Testis (tissue), 2 donors: ENCODE data around the gene RNF157.

Source experiments
- CTCF ChIP-seq, 3 experiments: fragments of 450-650 bp in 2 of 3; fragments of 200-600 bp in 1 of 3; sonication (generic) in 1 of 3; IDR thresholded peaks; one replicate each; pipeline ENCODE4 v1.5.1; 2016 to 2019; ENCODE audit warnings: antibody characterized with exemption in 3 of 3, mild to moderate bottlenecking in 2 of 3, moderate library complexity in 1 of 3
- POLR2A ChIP-seq: fragments of 450-650 bp; IDR thresholded peaks from one replicate; pipeline ENCODE4 v1.6.1; 2017; ENCODE audit warnings: antibody characterized with exemption, mild to moderate bottlenecking, moderate library complexity

DNA sequence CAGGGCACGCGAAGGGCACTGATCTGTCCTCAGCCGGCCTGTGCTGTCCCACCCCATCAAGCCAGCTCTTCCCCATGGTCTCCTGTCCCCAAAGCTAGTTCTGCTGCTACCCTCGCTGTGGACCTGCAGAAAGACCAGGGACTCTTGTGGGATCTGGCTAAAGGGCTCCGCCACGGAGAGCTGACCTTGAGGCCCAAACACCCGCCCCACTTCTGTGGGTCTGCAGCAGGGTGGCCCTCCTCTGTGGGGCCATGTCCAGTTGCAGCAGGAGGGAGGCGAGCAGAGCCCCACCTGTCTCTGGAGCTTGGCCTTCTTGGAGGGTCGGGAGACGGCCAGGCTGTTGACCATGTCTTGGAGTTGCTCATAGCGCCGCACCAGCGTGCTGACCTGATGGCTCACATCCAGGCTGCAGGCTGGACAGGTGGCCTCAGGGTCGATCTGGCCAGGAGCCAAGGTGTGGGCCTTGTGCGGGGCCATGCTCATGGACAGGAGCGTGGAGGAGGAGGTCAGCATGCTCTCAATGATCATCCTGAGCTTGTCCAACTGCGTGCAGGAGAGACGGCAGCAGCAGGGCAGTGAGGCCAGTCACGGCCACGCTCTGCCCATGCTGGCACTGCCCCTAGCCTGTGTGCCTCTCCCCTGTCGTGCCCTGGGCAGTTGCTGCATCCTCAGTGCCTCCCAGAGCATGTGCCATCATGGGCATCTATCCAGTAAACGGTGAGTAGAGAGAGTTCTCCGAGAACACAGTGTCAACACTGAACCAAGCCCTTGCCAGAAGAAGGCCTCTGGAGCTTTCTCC lies 41.5 kb upstream of the RNF157 start:
- TF ChIP-seq POLR2A (no peak), CTCF (IDR thresholded peaks at IDR 0.05) (no peak)
